ENCODE measurements around the gene FUS. TPM values are rescaled to one million over a fixed set of nuclear protein-coding genes. Genes with fewer than 3 reads are reported as not detected.

FUS gene
- total and polyA plus RNA-seq, 2 of the 13 experiments (the other 11 are each of a cell fraction or from before 2014, with no cell fraction given): 68.1 to 168 TPM

DNA sequence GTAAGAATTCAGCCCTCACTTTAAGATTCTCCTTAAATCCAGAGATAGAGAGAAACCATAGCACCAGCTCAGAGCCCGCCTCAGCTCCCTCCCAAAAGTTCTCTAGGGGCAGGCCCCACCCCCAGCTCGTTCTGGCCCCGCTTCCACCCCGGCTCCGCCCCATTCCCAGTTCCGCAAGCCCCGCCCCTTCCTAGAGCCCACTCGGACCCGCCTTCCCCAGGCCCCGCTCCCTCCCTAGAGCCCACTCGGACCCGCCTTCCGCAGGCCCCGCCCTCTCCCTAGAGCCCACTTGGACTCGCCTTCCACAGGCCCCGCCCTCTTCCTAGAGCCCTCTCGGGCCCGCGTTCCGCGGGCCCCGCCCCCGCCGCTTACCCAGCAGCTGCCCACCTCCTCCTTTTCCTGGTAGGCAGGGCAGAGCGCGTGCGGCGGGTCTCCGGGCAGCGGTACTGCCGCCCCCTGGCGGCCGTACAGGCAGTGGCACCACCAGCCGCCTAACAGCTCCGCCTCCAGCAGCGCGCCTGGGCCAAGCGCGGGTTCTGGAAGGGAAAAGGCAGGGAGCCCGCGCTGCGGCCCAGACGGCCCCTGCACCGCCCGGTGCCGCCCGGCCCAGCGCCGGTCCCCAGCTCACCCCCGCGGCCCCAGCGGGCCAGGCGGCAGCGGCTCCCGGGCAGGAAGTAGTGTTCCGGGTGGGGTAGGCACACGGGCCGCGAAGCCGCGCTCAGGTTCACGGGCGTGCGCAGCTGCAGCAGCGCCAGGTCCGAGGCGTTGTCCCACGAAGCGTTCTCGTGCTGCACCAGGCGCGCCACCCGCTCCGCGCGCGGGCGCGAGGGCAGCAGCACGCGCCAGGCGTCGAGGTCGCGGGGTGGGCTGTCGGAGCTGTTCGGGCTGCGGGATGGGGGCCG lies 37.6 kb upstream of the FUS start (continued):
- TF ChIP-seq NAIF1 (CRISPR knock-in tag; IDR thresholded peaks at IDR 0.05; ENCODE audit: borderline replicate concordance): no peak
- no peak for TF ChIP-seq NBN (conservative IDR thresholded peaks at IDR 0.05)
- TF ChIP-seq DPF2 (CRISPR knock-in tag; IDR thresholded peaks at IDR 0.05; ENCODE audit: borderline replicate concordance, low read depth): peak; percentile 35; the same call in 1 of the 2 replicates
- peak; percentile 30 for TF ChIP-seq ZFP36 (IDR thresholded peaks at IDR 0.05; ENCODE audit: borderline replicate concordance, low read depth, low read length, partially characterized antibody)
- 0 out of 2 replicates have a peak, but pooled peaks have one; percentile 72 for TF ChIP-seq ZMYM4 (CRISPR knock-in tag; IDR thresholded peaks at IDR 0.05)
- TF ChIP-seq HDAC1 (CRISPR knock-in tag; IDR thresholded peaks at IDR 0.05): peak; percentile 80
- no peak for TF ChIP-seq NR2F2 (IDR thresholded peaks at IDR 0.05; ENCODE audit: borderline replicate concordance, low read depth)

DNA sequence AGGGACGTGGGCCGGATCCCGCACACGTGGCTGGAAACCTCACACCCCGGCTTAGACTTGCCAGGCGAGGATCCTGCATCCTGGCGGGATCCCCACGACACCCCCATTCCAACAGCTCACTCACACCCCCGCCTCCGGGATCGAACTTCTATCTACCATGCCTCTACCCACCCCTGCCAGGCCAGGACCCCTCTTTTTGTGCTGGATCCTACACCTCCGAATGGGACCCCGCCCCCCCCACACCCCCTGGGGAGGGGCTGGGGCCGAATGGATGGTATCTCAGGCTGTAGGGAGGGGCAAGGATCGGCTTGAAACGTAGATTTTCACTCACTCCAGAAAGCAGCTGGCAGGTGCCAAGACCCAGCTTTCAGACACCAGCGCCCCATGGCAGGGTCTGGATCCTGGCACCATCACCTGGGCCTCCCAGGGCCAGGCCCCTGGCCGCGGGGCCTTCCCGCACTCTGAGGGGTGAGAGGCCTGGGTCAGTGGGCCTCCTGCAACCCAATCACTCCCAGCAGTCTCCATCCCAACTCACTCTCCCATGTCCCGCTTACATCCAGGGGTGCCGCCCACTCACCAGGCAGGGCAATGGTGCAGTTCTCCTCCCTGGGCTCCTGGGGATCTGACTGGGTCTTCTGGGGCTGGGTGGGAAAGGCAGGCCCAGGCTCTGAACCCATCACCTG lies 36.8 kb upstream of the FUS start:
- Histone ChIP-seq H4K20me1 (ENCODE audit: insufficient read depth, low read length) (no peaks in the 10 kb centered on the region), H3K27ac (ENCODE audit: extremely low read length, insufficient read depth, low read length) (no peak overlapping the region), H2AFZ (ENCODE audit: low read length) (no peak overlapping the region), H3K9me3 (ENCODE audit: low read length) (no peaks in the 10 kb centered on the region), H3K27me3 (ENCODE audit: control insufficient read depth in 1 of 2, insufficient read depth in 2 of 2, low read length in 2 of 2) (peaks cover 0 to 22% of the 10 kb centered on the region in 2 experiments; a peak in 4 of 5 replicates), H3K9ac (ENCODE audit: insufficient read depth, low read depth, low read length) (peak overlapping the region; percentile 66), H3K4me3 (replicated peaks in 1 of 3; ENCODE audit: insufficient read depth in 1 of 3, low read depth in 2 of 3, low read length in 3 of 3) (peak overlapping the region in 1 of 3 experiments; percentile 74; a peak in 2 of 6 replicates), H3K4me1 (ENCODE audit: insufficient read depth, low read length) (peaks cover 64% of the 10 kb centered on the region), H3K4me2 (ENCODE audit: low read depth, low read length) (peak overlapping the region; percentile 80), H3K36me3 (replicated peaks in 1 of 2; ENCODE audit: control insufficient read depth in 1 of 2, insufficient read depth in 2 of 2, low read length in 2 of 2) (no peaks in the 10 kb centered on the region), H3K79me2 (ENCODE audit: insufficient read depth, low read length) (no peaks in the 10 kb centered on the region)
- FAIRE-seq (no peak), DNase-seq (ENCODE audit: low spot score) (no peak), ATAC-seq (no peak)
- BruUV-seq (replicated peaks): no TSS peak
- intact Hi-C loops (cut with micrococcal nuclease; ENCODE audit: unreplicated experiment): loop anchor here (2.0 to 10.0 kb wide), 3 partner anchors 38 to 188 kb away; partner anchors contain the start of gene SETD1A
- ChIA-PET POLR2A (interaction anchor here (0.6 to 11.4 kb wide), 19 partner anchors 9 to 365 kb away, joined by 3 to 275 read pairs (median 11); partner anchors contain the start of genes ARMC5, FUS, HSD3B7 and KAT8), CTCF (ENCODE audit: low intra/inter-chr PET ratio, low total read pairs) (interaction anchor here (1.2 to 1.9 kb wide), 2 partner anchors 37 to 117 kb away, joined by 3 to 9 read pairs; no protein-coding TSS in a partner anchor)
- WGBS (ENCODE audit: low lambda C conversion rate): 80% methylated on average over 22 of the region's 22 CpGs
- in situ Hi-C loops (cut with HindIII; ENCODE audit: extremely low pct_ligation_motif_present, low pct_unique_long_range_greater_than_20kb): no loop called here
- TF ChIP-seq ATF7-NPFF (CRISPR knock-in tag; IDR thresholded peaks at IDR 0.05; ENCODE audit: low read depth) (0 out of 2 replicates have a peak, but pooled peaks have one; percentile 7), EED (CRISPR knock-in tag; IDR thresholded peaks at IDR 0.05) (peak; percentile 40; the same call in 1 of the 2 replicates), U2AF2 (IDR thresholded peaks at IDR 0.05; ENCODE audit: low read depth, low read length) (no peak), KDM5B (CRISPR knock-in tag; IDR thresholded peaks at IDR 0.05; ENCODE audit: borderline replicate concordance) (0 out of 2 replicates have a peak, but pooled peaks have one; percentile 13)
- TF ChIP-seq, protein P1, sequence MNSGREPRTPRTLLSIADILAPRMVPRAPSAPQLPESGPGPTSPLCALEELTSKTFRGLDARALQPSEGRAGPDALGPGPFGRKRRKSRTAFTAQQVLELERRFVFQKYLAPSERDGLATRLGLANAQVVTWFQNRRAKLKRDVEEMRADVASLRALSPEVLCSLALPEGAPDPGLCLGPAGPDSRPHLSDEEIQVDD (CRISPR knock-in tag; IDR thresholded peaks at IDR 0.05; ENCODE audit: borderline replicate concordance): peak; percentile 23; the same call in 1 of the 2 replicates
- TF ChIP-seq, protein P2, sequence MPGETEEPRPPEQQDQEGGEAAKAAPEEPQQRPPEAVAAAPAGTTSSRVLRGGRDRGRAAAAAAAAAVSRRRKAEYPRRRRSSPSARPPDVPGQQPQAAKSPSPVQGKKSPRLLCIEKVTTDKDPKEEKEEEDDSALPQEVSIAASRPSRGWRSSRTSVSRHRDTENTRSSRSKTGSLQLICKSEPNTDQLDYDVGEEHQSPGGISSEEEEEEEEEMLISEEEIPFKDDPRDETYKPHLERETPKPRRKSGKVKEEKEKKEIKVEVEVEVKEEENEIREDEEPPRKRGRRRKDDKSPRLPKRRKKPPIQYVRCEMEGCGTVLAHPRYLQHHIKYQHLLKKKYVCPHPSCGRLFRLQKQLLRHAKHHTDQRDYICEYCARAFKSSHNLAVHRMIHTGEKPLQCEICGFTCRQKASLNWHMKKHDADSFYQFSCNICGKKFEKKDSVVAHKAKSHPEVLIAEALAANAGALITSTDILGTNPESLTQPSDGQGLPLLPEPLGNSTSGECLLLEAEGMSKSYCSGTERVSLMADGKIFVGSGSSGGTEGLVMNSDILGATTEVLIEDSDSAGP (CRISPR knock-in tag; IDR thresholded peaks at IDR 0.05; ENCODE audit: borderline replicate concordance): 0 out of 2 replicates have a peak, but pooled peaks have one; percentile 51
- TF ChIP-seq, protein P3, sequence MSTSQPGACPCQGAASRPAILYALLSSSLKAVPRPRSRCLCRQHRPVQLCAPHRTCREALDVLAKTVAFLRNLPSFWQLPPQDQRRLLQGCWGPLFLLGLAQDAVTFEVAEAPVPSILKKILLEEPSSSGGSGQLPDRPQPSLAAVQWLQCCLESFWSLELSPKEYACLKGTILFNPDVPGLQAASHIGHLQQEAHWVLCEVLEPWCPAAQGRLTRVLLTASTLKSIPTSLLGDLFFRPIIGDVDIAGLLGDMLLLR (CRISPR knock-in tag; IDR thresholded peaks at IDR 0.05): peak; percentile 40; the same call in 1 of the 2 replicates
- TF ChIP-seq, protein P4, sequence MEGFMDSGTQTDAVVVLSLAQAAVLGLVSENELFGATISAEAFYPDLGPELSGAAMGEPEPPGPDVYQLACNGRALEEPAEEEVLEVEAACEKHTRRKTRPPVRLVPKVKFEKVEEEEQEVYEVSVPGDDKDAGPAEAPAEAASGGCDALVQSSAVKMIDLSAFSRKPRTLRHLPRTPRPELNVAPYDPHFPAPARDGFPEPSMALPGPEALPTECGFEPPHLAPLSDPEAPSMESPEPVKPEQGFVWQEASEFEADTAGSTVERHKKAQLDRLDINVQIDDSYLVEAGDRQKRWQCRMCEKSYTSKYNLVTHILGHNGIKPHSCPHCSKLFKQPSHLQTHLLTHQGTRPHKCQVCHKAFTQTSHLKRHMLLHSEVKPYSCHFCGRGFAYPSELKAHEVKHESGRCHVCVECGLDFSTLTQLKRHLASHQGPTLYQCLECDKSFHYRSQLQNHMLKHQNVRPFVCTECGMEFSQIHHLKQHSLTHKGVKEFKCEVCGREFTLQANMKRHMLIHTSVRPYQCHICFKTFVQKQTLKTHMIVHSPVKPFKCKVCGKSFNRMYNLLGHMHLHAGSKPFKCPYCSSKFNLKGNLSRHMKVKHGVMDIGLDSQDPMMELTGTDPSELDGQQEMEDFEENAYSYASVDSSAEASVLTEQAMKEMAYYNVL (CRISPR knock-in tag; IDR thresholded peaks at IDR 0.05; ENCODE audit: borderline replicate concordance): no peak

Data from HepG2 (cell line).